ENCODE measurements around the gene RAB11A. TPM values are rescaled to one million over a fixed set of nuclear protein-coding genes. Genes with fewer than 3 reads are reported as not detected.
"Not testable (repeated sequence)": the region's sequence is repeated elsewhere in the genome, so short reads cannot be mapped to it uniquely, and the experiment has no call there.

The RAB11A gene
- total and polyA plus RNA-seq, 8 donors = 129 to 360 (median 183) TPM

DNA sequence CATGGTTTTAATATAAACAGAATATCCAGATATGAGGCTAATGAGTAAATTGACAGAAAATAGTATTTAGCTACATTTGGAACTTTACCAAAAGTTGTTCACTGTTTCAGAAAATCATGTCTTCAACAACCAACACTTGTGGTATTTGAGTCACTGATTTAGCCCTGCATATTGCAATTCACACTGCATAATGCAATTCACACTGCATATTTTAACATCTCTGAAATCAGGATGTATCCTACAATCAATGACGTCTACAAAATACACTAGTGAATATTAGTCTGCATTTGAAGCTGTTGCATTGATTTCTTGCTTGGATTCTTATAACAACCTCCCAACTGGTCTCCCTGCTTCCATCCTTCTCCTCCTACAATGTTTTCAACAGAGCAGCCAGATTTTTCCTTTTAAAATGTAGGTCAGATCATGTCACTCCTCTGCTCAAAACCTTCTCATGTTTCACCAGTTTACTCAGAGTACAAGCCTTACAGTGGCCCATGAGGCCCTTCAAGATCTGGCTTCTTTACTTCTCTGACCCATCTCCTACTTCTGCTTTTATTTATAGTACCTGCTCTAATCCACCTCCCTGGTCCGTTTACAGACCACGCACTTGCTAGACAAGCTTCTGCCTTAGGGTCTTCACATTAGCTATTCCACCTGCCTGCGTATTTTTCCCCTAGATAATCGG, 11.4 kb upstream of the RAB11A start:
- intact Hi-C loops (cut with DNase I; ENCODE audit: low total_unique reads) = no loop called here
- no peak for TF ChIP-seq EP300 (IDR thresholded peaks at IDR 0.05)
- TF ChIP-seq POLR2A (IDR thresholded peaks at IDR 0.05) = no peak
- TF ChIP-seq POLR2AphosphoS5 (IDR thresholded peaks at IDR 0.05) = no peak
- TF ChIP-seq, protein P1, sequence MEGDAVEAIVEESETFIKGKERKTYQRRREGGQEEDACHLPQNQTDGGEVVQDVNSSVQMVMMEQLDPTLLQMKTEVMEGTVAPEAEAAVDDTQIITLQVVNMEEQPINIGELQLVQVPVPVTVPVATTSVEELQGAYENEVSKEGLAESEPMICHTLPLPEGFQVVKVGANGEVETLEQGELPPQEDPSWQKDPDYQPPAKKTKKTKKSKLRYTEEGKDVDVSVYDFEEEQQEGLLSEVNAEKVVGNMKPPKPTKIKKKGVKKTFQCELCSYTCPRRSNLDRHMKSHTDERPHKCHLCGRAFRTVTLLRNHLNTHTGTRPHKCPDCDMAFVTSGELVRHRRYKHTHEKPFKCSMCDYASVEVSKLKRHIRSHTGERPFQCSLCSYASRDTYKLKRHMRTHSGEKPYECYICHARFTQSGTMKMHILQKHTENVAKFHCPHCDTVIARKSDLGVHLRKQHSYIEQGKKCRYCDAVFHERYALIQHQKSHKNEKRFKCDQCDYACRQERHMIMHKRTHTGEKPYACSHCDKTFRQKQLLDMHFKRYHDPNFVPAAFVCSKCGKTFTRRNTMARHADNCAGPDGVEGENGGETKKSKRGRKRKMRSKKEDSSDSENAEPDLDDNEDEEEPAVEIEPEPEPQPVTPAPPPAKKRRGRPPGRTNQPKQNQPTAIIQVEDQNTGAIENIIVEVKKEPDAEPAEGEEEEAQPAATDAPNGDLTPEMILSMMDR (IDR thresholded peaks at IDR 0.05) = no peak
- DNase-seq = no peak
- Histone ChIP-seq H3K9me3 (no peaks in the 10 kb centered on the region), H3K36me3 (no peaks in the 10 kb centered on the region), H3K27me3 (no peaks in the 10 kb centered on the region), H3K4me1 (no peaks in the 10 kb centered on the region), H3K4me3 (no peak overlapping the region), H3K27ac (no peak overlapping the region)
- WGBS, 5 donors = 63 to 71% (median 68%) methylated on average over 5 of the region's 5 CpGs

DNA sequence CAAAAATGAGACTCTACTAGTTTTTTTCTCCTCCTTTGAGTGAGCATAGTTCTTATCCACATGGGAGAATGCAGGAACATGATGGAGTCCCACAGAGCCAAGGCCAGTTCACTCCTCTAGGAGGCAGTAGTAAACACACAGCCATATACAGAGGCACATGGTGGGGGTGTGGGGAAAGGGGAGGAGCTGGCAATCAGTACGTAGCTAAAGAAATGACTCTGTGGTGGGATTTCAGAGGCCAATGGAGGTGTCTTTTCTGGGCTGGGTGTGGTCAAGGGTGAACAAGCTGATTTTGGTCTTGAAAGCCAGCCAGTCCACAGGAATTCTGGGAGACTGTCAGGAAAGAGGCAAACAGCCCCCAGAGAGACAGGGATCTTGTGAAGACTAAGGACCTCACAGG, 6.6 kb upstream of the RAB11A start:
- peak in 1 of 3 donors; percentile 6 for TF ChIP-seq POLR2AphosphoS5 (IDR thresholded peaks at IDR 0.05)
- TF ChIP-seq, protein P1 (IDR thresholded peaks at IDR 0.05) = peak in 3 of 7 experiments; percentile 11 to 18 (median 17)
- TF ChIP-seq EP300 (IDR thresholded peaks at IDR 0.05) = no peak
- no peak for TF ChIP-seq POLR2A (IDR thresholded peaks at IDR 0.05)
- intact Hi-C loops (cut with DNase I; ENCODE audit: low total_unique reads) = loop anchor here (10.0 kb wide), 1 partner anchor 228 kb away; no protein-coding TSS in a partner anchor
- Histone ChIP-seq H3K36me3 (no peaks in the 10 kb centered on the region), H3K27me3 (no peaks in the 10 kb centered on the region), H3K4me3 (no peak overlapping the region), H3K4me1 (no peaks in the 10 kb centered on the region), H3K9me3 (no peaks in the 10 kb centered on the region), H3K27ac (no peak overlapping the region)
- peak; percentile 38 to 72 for DNase-seq
- WGBS, 5 donors = 9 to 32% (median 23%) methylated on average over 1 of the region's 1 CpG

DNA sequence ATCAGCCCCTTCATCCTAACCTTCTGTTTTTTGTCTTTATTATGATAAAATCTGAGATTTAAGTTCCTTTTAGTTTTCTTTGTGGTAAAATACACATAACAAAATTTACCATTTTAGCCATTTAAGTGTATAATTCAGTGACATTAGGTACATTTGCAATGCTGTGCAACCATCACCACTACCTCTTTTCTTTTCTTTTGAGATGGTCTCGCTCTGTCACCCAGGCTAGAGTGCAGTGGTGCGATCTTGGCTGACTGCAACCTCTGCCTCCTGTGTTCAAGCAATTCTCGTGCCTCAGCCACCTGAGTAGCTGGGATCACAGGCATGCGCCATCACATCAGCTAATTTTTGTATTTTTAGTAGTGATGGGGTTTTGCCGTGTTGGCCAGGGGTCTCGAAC, 6.2 kb upstream of the RAB11A start:
- Histone ChIP-seq H3K27ac (no peak overlapping the region), H3K27me3 (no peaks in the 10 kb centered on the region), H3K4me3 (no peak overlapping the region), H3K36me3 (no peaks in the 10 kb centered on the region), H3K4me1 (no peaks in the 10 kb centered on the region), H3K9me3 (no peaks in the 10 kb centered on the region)
- no peak for TF ChIP-seq POLR2AphosphoS5 (IDR thresholded peaks at IDR 0.05)
- no peak for TF ChIP-seq EP300 (IDR thresholded peaks at IDR 0.05)
- no peak for TF ChIP-seq POLR2A (IDR thresholded peaks at IDR 0.05)
- TF ChIP-seq, protein P1 (IDR thresholded peaks at IDR 0.05) = no peak
- WGBS, 5 donors = 74 to 92% (median 90%) methylated on average over 6 of the region's 6 CpGs
- intact Hi-C loops (cut with DNase I; ENCODE audit: low total_unique reads) = loop anchor here (10.0 kb wide), 1 partner anchor 228 kb away; no protein-coding TSS in a partner anchor
- DNase-seq = no peak

DNA sequence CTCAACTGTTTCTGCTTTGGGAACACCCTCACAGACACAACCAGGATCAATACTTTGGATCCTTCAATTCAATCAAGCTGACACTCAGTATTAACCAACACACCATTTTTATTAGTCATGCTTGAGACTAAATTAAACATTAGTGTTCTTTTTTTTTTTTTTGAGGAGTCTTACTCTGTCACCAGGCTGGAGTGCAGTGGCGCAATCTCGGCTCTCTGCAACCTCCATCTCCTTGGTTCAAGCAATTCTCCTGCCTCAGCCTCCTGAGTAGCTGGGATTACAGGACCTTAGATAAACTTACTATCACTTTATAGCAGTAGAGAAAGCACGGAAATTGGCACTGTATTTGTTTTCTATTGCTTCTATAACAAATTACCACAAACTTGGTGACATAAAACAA, 2.0 kb upstream of the RAB11A start:
- intact Hi-C loops (cut with DNase I; ENCODE audit: low total_unique reads) = loop anchor here (10.0 kb wide), 1 partner anchor 232 kb away; no protein-coding TSS in a partner anchor
- no peaks in the 10 kb centered on the region for H3K36me3 ChIP-seq
- TF ChIP-seq, protein P1 (IDR thresholded peaks at IDR 0.05) = no peak
- no peak overlapping the region for H3K27ac ChIP-seq
- H3K9me3 ChIP-seq = no peaks in the 10 kb centered on the region
- H3K4me1 ChIP-seq = peaks cover 0 to 25% (median 12%) of the 10 kb centered on the region in 4 donors
- no peaks in the 10 kb centered on the region for H3K27me3 ChIP-seq
- DNase-seq = no peak
- no peak overlapping the region for H3K4me3 ChIP-seq
- 77 to 91% (median 89%) methylated on average over 3 of the region's 3 CpGs for WGBS, 5 donors

DNA sequence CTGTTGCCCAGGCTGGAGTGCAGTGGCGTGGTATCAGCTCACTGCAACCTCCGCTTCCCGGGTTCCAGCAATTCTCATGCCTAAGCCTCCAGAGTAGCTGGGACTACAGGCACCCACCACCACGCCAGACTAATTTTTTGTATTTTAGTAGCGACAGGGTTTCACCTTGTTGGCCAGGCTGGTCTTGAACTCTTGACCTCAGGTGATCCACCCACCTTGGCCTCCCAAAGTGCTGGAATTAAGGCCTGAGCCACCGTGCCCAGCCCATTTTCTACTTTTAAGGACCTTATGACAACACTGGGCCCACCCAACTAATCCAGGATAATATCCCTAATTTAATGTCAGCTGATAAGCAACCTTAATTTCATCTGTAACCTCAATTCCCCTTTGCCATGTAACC, 1.4 kb upstream of the RAB11A start:
- H3K4me1 ChIP-seq = peaks cover 2 to 32% (median 17%) of the 10 kb centered on the region in 4 donors
- intact Hi-C loops (cut with DNase I; ENCODE audit: low total_unique reads) = loop anchor here (10.0 kb wide), 1 partner anchor 233 kb away; no protein-coding TSS in a partner anchor
- H3K9me3 ChIP-seq, H3K27me3 ChIP-seq, H3K27ac ChIP-seq, H3K36me3 ChIP-seq, H3K4me3 ChIP-seq, DNase-seq: not testable (repeated sequence)
- 93 to 97% (median 96%) methylated on average over 6 of the region's 6 CpGs for WGBS, 5 donors
